Osteoblast (primary cell): ENCODE measurements around the gene TCF7L1. TPM values are rescaled to one million over a fixed set of nuclear protein-coding genes. Genes with fewer than 3 reads are reported as not detected.

Source experiments
- DNase-seq: peaks from one replicate; pipeline ENCODE4 v3.0.0; 2011; ENCODE audit warnings: low spot score, mixed read lengths; ENCODE audit not compliant: insufficient read length; ENCODE audit errors: missing footprints
- H2AFZ ChIP-seq: 2 replicates; pipeline ENCODE4 v1.6.0; 2011; ENCODE audit warnings: mild to moderate bottlenecking, low read length
- H3K27ac ChIP-seq: 2 replicates; pipeline ENCODE4 v1.5.1; 2011; ENCODE audit warnings: mild to moderate bottlenecking, low read depth, low read length, moderate library complexity
- H3K27me3 ChIP-seq: 2 replicates; pipeline ENCODE4 v1.6.0; 2012; ENCODE audit warnings: mild to moderate bottlenecking, control low read depth, inconsistent platforms, low read length, moderate library complexity; ENCODE audit not compliant: insufficient read depth
- H3K36me3 ChIP-seq: 2 replicates; pipeline ENCODE4 v1.5.1; 2011; ENCODE audit warnings: mild to moderate bottlenecking, low read length, control low read depth, moderate library complexity; ENCODE audit not compliant: insufficient read depth
- H3K4me1 ChIP-seq: 2 replicates; pipeline ENCODE4 v1.5.1; 2011; ENCODE audit warnings: mild to moderate bottlenecking, low read length, control low read depth, moderate library complexity; ENCODE audit not compliant: insufficient read depth
- H3K4me2 ChIP-seq: 2 replicates; pipeline ENCODE4 v1.6.0; 2011; ENCODE audit warnings: mild to moderate bottlenecking, low read length; ENCODE audit not compliant: insufficient read depth
- H3K4me3 ChIP-seq: fragments of 200-600 bp; sonication (generic); 3 replicates; pipeline ENCODE4 v1.5.1; 2012; ENCODE audit warnings: mild to moderate bottlenecking, low read length, inconsistent platforms; ENCODE audit not compliant: insufficient read depth
- H3K79me2 ChIP-seq: 2 replicates; pipeline ENCODE4 v1.6.0; 2012; ENCODE audit warnings: mild to moderate bottlenecking, low read length, control low read depth, inconsistent platforms; ENCODE audit not compliant: insufficient read depth
- H3K9me3 ChIP-seq: 2 replicates; pipeline ENCODE4 v1.5.1; 2011; ENCODE audit warnings: low read depth, low read length, control low read depth
- H4K20me1 ChIP-seq: 2 replicates; pipeline ENCODE4 v1.6.0; 2012; ENCODE audit warnings: mild to moderate bottlenecking, low read length, control low read depth; ENCODE audit not compliant: insufficient read depth
- CTCF ChIP-seq: IDR thresholded peaks from 2 replicates; pipeline ENCODE4 v1.5.1; 2011; ENCODE audit warnings: mild to moderate bottlenecking, low read depth, low read length, moderate library complexity; ENCODE audit errors: extremely low read depth
- total RNA-seq: library from RNA; depleted of rRNA; stranded (reverse); fragments of >200 nt; gene quantifications from 2 replicates; pipeline ENCODE4 v1.2.3, GENCODE V29; 2012

TCF7L1 gene
- total RNA-seq, 1 donor: 2.5 TPM

- Histone ChIP-seq H3K4me1 (peaks cover 13% of the 10 kb centered on the region), H3K27me3 (no peaks in the 10 kb centered on the region), H3K36me3 (peaks cover 49% of the 10 kb centered on the region), H3K27ac (peak within 1 kb of the TSS; percentile 92), H3K79me2 (peaks cover 58% of the 10 kb centered on the region), H3K4me2 (peak within 1 kb of the TSS; percentile 96), H4K20me1 (peaks cover 4% of the 10 kb centered on the region), H3K4me3 (peak within 1 kb of the TSS; percentile 94), H2AFZ (peak within 1 kb of the TSS; percentile 99), H3K9me3 (no peaks in the 10 kb centered on the region)
- peak; percentile 98 for DNase-seq
- TF ChIP-seq CTCF: no peak
Observed at GRCh38 chr2:85354286-85355072, 221.3 kb downstream of the TCF7L1 start, which contains the start of the genes ELMOD3 and RETSAT. TSS of gene ELMOD3 (plus strand) at chr2:85354769. CDS start at chr2:85357199, 2,430 bp downstream. TSS of gene RETSAT (minus strand) at chr2:85354528. CDS start at chr2:85354507, 21 bp downstream.

GRCh38 chr2:85355073-85355410 is 221.8 kb downstream of the TCF7L1 start:
- Histone ChIP-seq H3K9me3 (no peaks in the 10 kb centered on the region), H3K4me1 (peaks cover 13% of the 10 kb centered on the region), H3K79me2 (peaks cover 58% of the 10 kb centered on the region), H3K27ac (peak overlapping the region; percentile 92), H3K27me3 (no peaks in the 10 kb centered on the region), H3K36me3 (peaks cover 49% of the 10 kb centered on the region), H3K4me2 (peak overlapping the region; percentile 96), H2AFZ (peak overlapping the region; percentile 99), H3K4me3 (peak overlapping the region; percentile 94), H4K20me1 (peaks cover 4% of the 10 kb centered on the region)
- no peak for DNase-seq
- TF ChIP-seq CTCF: no peak

GRCh38 chr2:85355521-85355920 is 222.3 kb downstream of the TCF7L1 start:
- Histone ChIP-seq H3K27ac (peak overlapping the region; percentile 92), H3K4me1 (peaks cover 13% of the 10 kb centered on the region), H4K20me1 (peaks cover 4% of the 10 kb centered on the region), H3K79me2 (peaks cover 58% of the 10 kb centered on the region), H3K4me3 (peak overlapping the region; percentile 94), H3K36me3 (peaks cover 48% of the 10 kb centered on the region), H3K27me3 (no peaks in the 10 kb centered on the region), H3K4me2 (peak overlapping the region; percentile 96), H3K9me3 (no peaks in the 10 kb centered on the region), H2AFZ (peak overlapping the region; percentile 99)
- no peak for TF ChIP-seq CTCF
- DNase-seq: no peak

- H4K20me1 ChIP-seq: peaks cover 4% of the 10 kb centered on the region
- H2AFZ ChIP-seq: no peak overlapping the region
- no peaks in the 10 kb centered on the region for H3K9me3 ChIP-seq
- no peaks in the 10 kb centered on the region for H3K27me3 ChIP-seq
- H3K36me3 ChIP-seq: peaks cover 42% of the 10 kb centered on the region
- no peak overlapping the region for H3K4me3 ChIP-seq
- TF ChIP-seq CTCF: no peak
- H3K79me2 ChIP-seq: peaks cover 58% of the 10 kb centered on the region
- peaks cover 13% of the 10 kb centered on the region for H3K4me1 ChIP-seq
- no peak overlapping the region for H3K4me2 ChIP-seq
- DNase-seq: no peak
- no peak overlapping the region for H3K27ac ChIP-seq
Observed at GRCh38 chr2:85356186-85356585, 223.0 kb downstream of the TCF7L1 start.
